Astrocyte of the spinal cord (primary cell): Measurements from ENCODE around the gene CXCL16.
"Not testable (repeated sequence)": the region's sequence is repeated elsewhere in the genome, so short reads cannot be mapped to it uniquely, and the experiment has no call there.

Source experiments
- DNase-seq: peaks from one replicate; pipeline ENCODE4 v3.0.0; 2011; ENCODE audit warnings: low read depth, low spot score
- H3K4me3 ChIP-seq: 2 replicates; pipeline ENCODE4 v1.5.1; 2011; ENCODE audit warnings: low read depth, mild to moderate bottlenecking, low read length, moderate library complexity
- CTCF ChIP-seq: IDR thresholded peaks from 2 replicates; pipeline ENCODE4 v1.5.1; 2012; ENCODE audit warnings: low read depth, mild to moderate bottlenecking, low read length, inconsistent platforms
- in situ Hi-C: cut with HindIII; loops from 2 replicates; pipeline ENCODE4 v1.10.0; 2017; ENCODE audit warnings: low sequenced_read_pairs

The CXCL16 gene

GRCh38 chr17:4718276-4718675 lies 21.5 kb downstream of the CXCL16 start:
- no peak for DNase-seq
- in situ Hi-C loops: no loop called here
- no peak overlapping the region for H3K4me3 ChIP-seq
- no peak for TF ChIP-seq CTCF

- in situ Hi-C loops: no loop called here
- no peak overlapping the region for H3K4me3 ChIP-seq
- no peak for DNase-seq
- no peak for TF ChIP-seq CTCF
These were observed 21.9 kb downstream of the CXCL16 start for GRCh38 chr17:4717791-4718190.

- in situ Hi-C loops: no loop called here
- no peak overlapping the region for H3K4me3 ChIP-seq
- TF ChIP-seq CTCF: no peak
- DNase-seq: no peak
These were observed 23.6 kb downstream of the CXCL16 start for GRCh38 chr17:4716081-4716480.

GRCh38 chr17:4715063-4715744 lies 24.5 kb downstream of the CXCL16 start:
- TF ChIP-seq CTCF: no peak
- no peak for DNase-seq
- no peak overlapping the region for H3K4me3 ChIP-seq
- in situ Hi-C loops: no loop called here

GRCh38 chr17:4714340-4715062 lies 25.2 kb downstream of the CXCL16 start:
- in situ Hi-C loops, H3K4me3 ChIP-seq, DNase-seq: not testable (repeated sequence)

- no peak for TF ChIP-seq CTCF
- no peak overlapping the region for H3K4me3 ChIP-seq
- in situ Hi-C loops: no loop called here
- no peak for DNase-seq
These were observed 27.2 kb downstream of the CXCL16 start for GRCh38 chr17:4712526-4712925.

- TF ChIP-seq CTCF: no peak
- in situ Hi-C loops: no loop called here
- no peak overlapping the region for H3K4me3 ChIP-seq
- DNase-seq: no peak
These were observed 28.0 kb downstream of the CXCL16 start for GRCh38 chr17:4711661-4712181.
